Upper lobe of right lung (tissue), 1 donor: ENCODE measurements around the gene C4A. TPM values are rescaled to one million over a fixed set of nuclear protein-coding genes. Genes with fewer than 3 reads are reported as not detected.
"Not testable (repeated sequence)": the region's sequence is repeated elsewhere in the genome, so short reads cannot be mapped to it uniquely, and the experiment has no call there.

Experiments used
- ATAC-seq: fragments of 200-7000 bp; cut with Tn5 transposase; one replicate; pipeline ENCODE4 v1.9.1; 2020; ENCODE audit warnings: mild to moderate bottlenecking, moderate library complexity
- DNase-seq: peaks from one replicate; pipeline ENCODE4 v3.0.0-alpha.2; 2020
- H3K27ac ChIP-seq: fragments of 200-600 bp; one replicate; pipeline ENCODE4 v1.8.0; 2022
- H3K27me3 ChIP-seq: fragments of 200-600 bp; one replicate; pipeline ENCODE4 v1.8.0; 2022; ENCODE audit warnings: mild to moderate bottlenecking
- H3K36me3 ChIP-seq: fragments of 200-600 bp; one replicate; pipeline ENCODE4 v1.8.0; 2022
- H3K4me1 ChIP-seq: fragments of 200-600 bp; one replicate; pipeline ENCODE4 v1.8.0; 2022
- H3K4me3 ChIP-seq: fragments of 200-600 bp; one replicate; pipeline ENCODE4 v1.8.0; 2022; ENCODE audit warnings: mild to moderate bottlenecking
- H3K9me3 ChIP-seq: fragments of 200-600 bp; one replicate; pipeline ENCODE4 v1.8.0; 2022
- intact Hi-C: fragments of 100-400 bp; cut with DNase I; formaldehyde crosslinking; loops from one replicate; pipeline ENCODE4 v1.11.0; 2022
- total RNA-seq: library from RNA; stranded (reverse); fragmentation: NEBNext Ultra II Directional; extraction: Animal tissue kit (Norgen Biotek cat#: 25700); gene quantifications from one replicate; pipeline ENCODE4 v1.2.1, GENCODE V29; 2021
- TF ChIP-seq, protein P1 (sequence below): fragments of 200-600 bp; IDR thresholded peaks from one replicate; pipeline ENCODE4 v1.8.0; 2022; ENCODE audit warnings: antibody characterized with exemption
- donor health status: DM: no; HTN: yes; CAD: no; lungs with severe emphysema.

C4A gene
- total RNA-seq, 1 donor from 2014 or later, result 200 TPM

DNA sequence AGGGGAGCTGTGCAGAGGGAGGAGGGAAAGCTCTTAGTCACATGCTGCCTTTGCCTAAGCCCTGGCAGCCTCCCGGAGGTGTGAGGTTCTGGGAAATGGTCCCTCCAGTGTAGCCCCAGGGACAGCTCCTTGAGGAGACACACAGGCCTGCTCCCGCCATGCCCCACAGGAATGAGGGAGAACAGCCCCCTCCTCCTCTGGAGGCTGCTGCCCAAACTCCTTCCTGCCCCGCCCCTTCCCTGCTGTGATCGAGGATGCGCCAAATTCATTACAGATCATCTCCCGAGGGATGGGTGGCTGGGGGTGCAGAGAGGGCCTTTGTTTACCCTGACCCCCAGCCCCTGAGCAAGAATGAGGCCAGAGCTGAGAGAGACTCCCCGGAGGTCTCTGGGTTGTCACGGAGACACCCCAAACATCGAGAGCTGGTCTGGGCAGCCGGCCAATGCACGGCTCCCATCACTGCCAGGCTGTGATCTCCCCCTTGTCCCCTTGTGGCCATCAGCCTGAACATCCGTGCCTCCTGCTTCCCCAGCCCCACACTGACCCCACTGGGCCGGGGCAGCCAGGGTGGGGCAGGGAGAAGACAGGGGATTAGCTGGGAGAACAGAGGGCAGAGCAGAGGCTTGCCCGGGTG is 64.7 kb downstream of the C4A start:
- no peak for DNase-seq

DNA sequence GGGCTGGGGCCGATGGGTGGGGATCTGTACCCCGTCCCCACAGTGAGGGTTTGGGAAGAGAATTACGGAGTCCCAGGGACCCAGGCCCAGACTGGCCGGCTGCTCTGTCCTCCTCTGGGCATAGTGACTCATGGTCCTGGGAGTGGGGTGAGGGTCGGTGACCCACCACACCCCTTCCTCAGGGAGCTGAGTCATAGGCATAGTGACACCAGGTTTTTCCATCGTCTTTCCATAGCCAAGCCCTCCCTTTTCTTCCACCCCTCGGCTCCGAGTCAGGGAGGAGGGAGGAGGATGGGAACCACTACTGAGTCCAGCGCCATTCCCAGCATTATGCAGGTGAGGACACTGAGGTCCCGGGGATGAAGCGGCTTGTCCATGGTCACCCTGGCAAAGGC is 65.2 kb downstream of the C4A start:
- no peaks in the 10 kb centered on the region for H3K27me3 ChIP-seq
- no peaks in the 10 kb centered on the region for H3K4me1 ChIP-seq
- H3K27ac ChIP-seq, result peak overlapping the region; percentile 30
- TF ChIP-seq, protein P1, sequence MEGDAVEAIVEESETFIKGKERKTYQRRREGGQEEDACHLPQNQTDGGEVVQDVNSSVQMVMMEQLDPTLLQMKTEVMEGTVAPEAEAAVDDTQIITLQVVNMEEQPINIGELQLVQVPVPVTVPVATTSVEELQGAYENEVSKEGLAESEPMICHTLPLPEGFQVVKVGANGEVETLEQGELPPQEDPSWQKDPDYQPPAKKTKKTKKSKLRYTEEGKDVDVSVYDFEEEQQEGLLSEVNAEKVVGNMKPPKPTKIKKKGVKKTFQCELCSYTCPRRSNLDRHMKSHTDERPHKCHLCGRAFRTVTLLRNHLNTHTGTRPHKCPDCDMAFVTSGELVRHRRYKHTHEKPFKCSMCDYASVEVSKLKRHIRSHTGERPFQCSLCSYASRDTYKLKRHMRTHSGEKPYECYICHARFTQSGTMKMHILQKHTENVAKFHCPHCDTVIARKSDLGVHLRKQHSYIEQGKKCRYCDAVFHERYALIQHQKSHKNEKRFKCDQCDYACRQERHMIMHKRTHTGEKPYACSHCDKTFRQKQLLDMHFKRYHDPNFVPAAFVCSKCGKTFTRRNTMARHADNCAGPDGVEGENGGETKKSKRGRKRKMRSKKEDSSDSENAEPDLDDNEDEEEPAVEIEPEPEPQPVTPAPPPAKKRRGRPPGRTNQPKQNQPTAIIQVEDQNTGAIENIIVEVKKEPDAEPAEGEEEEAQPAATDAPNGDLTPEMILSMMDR, result no peak
- DNase-seq, result no peak
- intact Hi-C loops, result no loop called here
- no peak overlapping the region for H3K4me3 ChIP-seq
- peaks cover 18% of the 10 kb centered on the region for H3K36me3 ChIP-seq
- ATAC-seq, result no peak
- H3K9me3 ChIP-seq, result no peaks in the 10 kb centered on the region

More for the DNA sequence above, 64.7 kb downstream of the C4A start:
- intact Hi-C loops, result no loop called here
- H3K36me3 ChIP-seq, result peaks cover 18% of the 10 kb centered on the region
- no peaks in the 10 kb centered on the region for H3K9me3 ChIP-seq
- H3K27ac ChIP-seq, result peak overlapping the region; percentile 30
- no peaks in the 10 kb centered on the region for H3K4me1 ChIP-seq
- no peak for ATAC-seq
- H3K4me3 ChIP-seq, result no peak overlapping the region
- TF ChIP-seq, protein P1, result no peak
- H3K27me3 ChIP-seq, result no peaks in the 10 kb centered on the region

DNA sequence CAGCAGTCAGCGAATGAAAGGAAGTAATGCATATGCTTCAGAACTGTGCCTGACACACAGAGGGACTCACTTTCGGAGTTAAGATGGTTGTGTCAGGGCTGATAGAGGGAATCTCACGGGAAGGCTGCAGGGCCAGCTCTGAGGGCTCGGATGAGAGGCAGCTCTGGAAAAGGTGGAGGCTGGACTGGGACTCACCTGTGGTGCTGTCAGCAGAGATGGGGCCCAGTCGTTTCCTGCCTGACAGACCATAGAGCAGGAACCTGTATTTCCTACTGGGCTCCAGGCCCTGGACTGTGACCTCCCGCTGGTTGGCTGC is 65.6 kb downstream of the C4A start:
- no peak for DNase-seq
- H3K9me3 ChIP-seq, result no peaks in the 10 kb centered on the region
- intact Hi-C loops, result no loop called here
- peaks cover 18% of the 10 kb centered on the region for H3K36me3 ChIP-seq
- ATAC-seq, result no peak
- peak overlapping the region; percentile 30 for H3K27ac ChIP-seq
- no peaks in the 10 kb centered on the region for H3K4me1 ChIP-seq
- TF ChIP-seq, protein P1, result no peak
- H3K27me3 ChIP-seq, result no peaks in the 10 kb centered on the region
- no peak overlapping the region for H3K4me3 ChIP-seq

DNA sequence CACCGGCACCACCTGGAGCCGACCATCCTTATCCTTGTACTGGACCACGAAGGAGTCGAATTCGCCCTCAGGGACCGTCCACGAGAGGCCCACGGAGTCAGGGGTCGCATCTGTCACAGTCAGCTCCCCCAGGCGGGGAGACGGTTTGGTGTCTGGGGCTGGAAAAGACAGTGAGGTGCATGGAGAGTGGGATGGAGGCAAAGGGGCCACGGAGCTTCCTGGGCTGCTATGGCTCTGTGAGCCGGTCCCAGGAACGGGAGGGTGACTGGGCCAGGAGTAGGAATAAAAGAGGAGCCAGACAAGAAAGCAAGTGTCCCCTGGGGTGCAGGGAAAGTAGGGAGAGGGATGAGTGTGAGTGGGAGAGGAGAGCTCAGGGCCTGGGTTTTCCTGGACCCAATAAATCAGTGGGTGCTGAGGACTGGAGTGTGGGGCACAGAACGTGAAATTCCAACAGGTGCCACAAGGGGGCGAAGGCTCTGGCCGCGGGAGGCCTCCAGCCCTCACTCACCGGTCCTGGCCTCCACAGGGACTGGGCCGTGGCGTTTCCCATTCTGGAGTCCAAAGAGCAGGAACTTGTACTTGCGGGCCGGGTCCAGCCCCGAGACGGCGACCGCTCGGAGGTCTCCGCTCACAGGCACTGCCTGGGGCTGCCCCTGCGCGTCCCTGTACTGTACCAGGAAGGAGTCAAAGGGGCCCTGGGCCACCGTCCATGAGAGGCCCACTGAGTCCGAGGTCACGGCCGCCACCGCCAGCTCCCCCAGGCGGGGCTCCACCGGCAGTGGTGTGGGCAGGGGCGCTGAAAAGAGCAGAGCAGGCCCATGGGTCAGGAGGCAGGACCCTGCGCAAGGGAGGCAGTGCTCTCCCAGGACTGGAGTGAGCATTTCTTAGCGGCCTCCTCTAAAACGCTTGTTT is 66.3 kb downstream of the C4A start:
- TF ChIP-seq, protein P1, result peak; percentile 79
- Histone ChIP-seq H3K36me3 (peaks cover 18% of the 10 kb centered on the region), H3K27me3 (no peaks in the 10 kb centered on the region), H3K27ac (peak overlapping the region; percentile 30), H3K9me3 (no peaks in the 10 kb centered on the region), H3K4me1 (no peaks in the 10 kb centered on the region), H3K4me3 (no peak overlapping the region)
- ATAC-seq (peak; percentile 86), DNase-seq (peak; percentile 80)
- intact Hi-C loops, result no loop called here

DNA sequence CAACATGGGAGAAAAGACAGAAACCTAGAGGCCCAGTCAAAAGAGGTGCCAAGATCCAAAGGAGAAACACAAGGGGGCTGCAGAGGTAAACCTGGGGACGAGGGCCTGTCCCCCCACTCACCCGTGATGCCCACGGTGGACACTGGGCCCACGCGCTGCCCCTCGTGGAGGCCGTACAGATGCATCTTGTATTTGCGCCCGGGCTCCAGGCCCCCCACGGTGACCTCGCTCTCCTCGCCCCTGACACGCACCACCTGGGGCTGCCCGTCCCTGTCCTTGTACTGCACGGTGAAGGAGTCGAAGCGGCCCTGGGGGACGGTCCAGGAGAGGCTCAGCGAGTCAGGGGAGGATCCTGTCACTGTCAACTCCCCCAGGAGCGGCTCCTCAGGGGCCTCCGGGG is 67.3 kb downstream of the C4A start:
- H3K9me3 ChIP-seq, intact Hi-C loops, H3K27ac ChIP-seq, DNase-seq, ATAC-seq, H3K27me3 ChIP-seq, H3K4me3 ChIP-seq, H3K4me1 ChIP-seq: not testable (repeated sequence)
- peaks cover 18% of the 10 kb centered on the region for H3K36me3 ChIP-seq

DNA sequence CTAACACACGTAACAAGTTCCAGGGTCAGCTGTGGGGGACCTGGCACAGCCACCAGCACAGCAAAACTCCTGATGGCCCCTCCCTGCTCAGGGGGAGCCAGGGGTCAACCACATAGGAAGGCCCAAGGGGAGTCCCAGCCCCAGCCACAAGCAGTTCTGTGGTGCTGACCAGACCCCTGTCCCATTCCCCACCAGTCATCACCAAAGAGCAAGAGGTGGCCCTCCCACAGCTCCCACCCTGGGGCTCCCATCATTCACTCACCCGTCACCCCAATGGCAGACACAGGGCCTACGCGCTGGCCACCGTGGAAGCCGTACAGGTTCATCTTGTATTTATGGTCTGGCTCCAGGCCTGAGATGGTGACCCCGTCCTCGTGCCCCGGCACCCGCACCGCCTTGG is 67.9 kb downstream of the C4A start:
- DNase-seq, H3K27me3 ChIP-seq, H3K4me3 ChIP-seq, H3K4me1 ChIP-seq, intact Hi-C loops, H3K9me3 ChIP-seq, ATAC-seq, H3K27ac ChIP-seq: not testable (repeated sequence)
- H3K36me3 ChIP-seq, result peaks cover 18% of the 10 kb centered on the region
